ENCODE data around the gene KRTAP4-3.
"Not testable (repeated sequence)": the region's sequence is repeated elsewhere in the genome, so short reads cannot be mapped to it uniquely, and the experiment has no call there.

Gene KRTAP4-3

DNA sequence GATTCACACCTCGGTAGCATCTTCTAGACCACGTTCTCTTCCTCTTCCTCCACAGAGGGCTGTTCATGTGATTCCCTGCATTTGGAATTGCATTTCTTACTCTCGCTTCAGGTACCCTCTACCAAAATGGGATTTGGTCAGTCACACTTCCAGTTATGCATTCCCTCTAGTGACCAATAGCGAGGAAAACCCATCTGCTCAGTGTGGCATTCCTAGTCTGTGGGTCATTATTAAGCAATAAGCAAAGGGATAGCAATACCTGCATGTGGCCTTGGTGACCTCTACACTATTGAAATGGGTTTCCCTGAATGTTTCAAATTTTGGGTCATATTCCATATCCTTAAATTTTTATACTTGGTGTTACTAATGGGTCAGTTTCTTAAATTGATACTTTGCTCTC, 18.0 kb downstream of the KRTAP4-3 start:
- H3K79me2 ChIP-seq (ENCODE audit: insufficient read depth, low read depth), result no peaks in the 10 kb centered on the region
- no peak overlapping the region for H3K27ac ChIP-seq
- no peaks in the 10 kb centered on the region for H3K4me1 ChIP-seq (ENCODE audit: low read depth, poor library complexity, severe bottlenecking)
- H3K4me3 ChIP-seq (IDR thresholded peaks at IDR 0.05; ENCODE audit: insufficient read depth, low read depth, low read length), result no peak overlapping the region
- H3K36me3 ChIP-seq (ENCODE audit: insufficient read depth), result no peaks in the 10 kb centered on the region
- no peak overlapping the region for H3K9ac ChIP-seq
- no peaks in the 10 kb centered on the region for H4K20me1 ChIP-seq (ENCODE audit: insufficient read depth)
- no peak overlapping the region for H3K4me2 ChIP-seq
- H3K27me3 ChIP-seq (ENCODE audit: insufficient read depth, low read depth), result no peaks in the 10 kb centered on the region
- no peak overlapping the region for H2AFZ ChIP-seq (ENCODE audit: low read depth)
- TF ChIP-seq, protein P1, sequence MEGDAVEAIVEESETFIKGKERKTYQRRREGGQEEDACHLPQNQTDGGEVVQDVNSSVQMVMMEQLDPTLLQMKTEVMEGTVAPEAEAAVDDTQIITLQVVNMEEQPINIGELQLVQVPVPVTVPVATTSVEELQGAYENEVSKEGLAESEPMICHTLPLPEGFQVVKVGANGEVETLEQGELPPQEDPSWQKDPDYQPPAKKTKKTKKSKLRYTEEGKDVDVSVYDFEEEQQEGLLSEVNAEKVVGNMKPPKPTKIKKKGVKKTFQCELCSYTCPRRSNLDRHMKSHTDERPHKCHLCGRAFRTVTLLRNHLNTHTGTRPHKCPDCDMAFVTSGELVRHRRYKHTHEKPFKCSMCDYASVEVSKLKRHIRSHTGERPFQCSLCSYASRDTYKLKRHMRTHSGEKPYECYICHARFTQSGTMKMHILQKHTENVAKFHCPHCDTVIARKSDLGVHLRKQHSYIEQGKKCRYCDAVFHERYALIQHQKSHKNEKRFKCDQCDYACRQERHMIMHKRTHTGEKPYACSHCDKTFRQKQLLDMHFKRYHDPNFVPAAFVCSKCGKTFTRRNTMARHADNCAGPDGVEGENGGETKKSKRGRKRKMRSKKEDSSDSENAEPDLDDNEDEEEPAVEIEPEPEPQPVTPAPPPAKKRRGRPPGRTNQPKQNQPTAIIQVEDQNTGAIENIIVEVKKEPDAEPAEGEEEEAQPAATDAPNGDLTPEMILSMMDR (conservative IDR thresholded peaks at IDR 0.05; ENCODE audit: low read depth, low read length), result no peak

DNA sequence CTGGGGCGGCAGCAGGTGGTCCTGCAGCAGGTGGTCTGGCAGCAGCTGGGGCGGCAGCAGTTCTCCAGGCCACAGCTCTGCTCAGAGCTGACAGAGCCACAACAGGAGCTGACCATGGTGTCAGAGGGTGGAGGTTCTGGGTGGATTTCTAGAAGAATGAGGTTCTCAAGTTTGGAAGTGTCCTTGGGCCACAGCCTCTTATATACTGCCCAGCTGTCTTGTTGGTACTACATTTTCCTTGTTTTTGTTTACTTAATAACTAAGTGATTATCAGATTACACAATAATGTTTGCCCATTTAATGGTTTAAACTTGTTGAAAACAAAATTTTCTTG, 18.4 kb downstream of the KRTAP4-3 start, which contains the start of gene KRTAP4-5:
KRTAP4-5 (minus strand) TSS at position 174 of the 334 bp plus-strand sequence; CDS start at position 116, 58 bp downstream.
- no peaks in the 10 kb centered on the region for H3K79me2 ChIP-seq (ENCODE audit: insufficient read depth, low read depth)
- H3K4me1 ChIP-seq (ENCODE audit: low read depth, poor library complexity, severe bottlenecking), result no peaks in the 10 kb centered on the region
- H4K20me1 ChIP-seq (ENCODE audit: insufficient read depth), result no peaks in the 10 kb centered on the region
- no peak within 1 kb of the TSS for H2AFZ ChIP-seq (ENCODE audit: low read depth)
- H3K4me2 ChIP-seq, result no peak within 1 kb of the TSS
- H3K27ac ChIP-seq, result no peak within 1 kb of the TSS
- H3K9ac ChIP-seq, result no peak within 1 kb of the TSS
- H3K36me3 ChIP-seq (ENCODE audit: insufficient read depth), result no peaks in the 10 kb centered on the region
- TF ChIP-seq, protein P1 (conservative IDR thresholded peaks at IDR 0.05; ENCODE audit: low read depth, low read length), result no peak
- H3K27me3 ChIP-seq (ENCODE audit: insufficient read depth, low read depth), result no peaks in the 10 kb centered on the region
- no peak within 1 kb of the TSS for H3K4me3 ChIP-seq (IDR thresholded peaks at IDR 0.05; ENCODE audit: insufficient read depth, low read depth, low read length)

DNA sequence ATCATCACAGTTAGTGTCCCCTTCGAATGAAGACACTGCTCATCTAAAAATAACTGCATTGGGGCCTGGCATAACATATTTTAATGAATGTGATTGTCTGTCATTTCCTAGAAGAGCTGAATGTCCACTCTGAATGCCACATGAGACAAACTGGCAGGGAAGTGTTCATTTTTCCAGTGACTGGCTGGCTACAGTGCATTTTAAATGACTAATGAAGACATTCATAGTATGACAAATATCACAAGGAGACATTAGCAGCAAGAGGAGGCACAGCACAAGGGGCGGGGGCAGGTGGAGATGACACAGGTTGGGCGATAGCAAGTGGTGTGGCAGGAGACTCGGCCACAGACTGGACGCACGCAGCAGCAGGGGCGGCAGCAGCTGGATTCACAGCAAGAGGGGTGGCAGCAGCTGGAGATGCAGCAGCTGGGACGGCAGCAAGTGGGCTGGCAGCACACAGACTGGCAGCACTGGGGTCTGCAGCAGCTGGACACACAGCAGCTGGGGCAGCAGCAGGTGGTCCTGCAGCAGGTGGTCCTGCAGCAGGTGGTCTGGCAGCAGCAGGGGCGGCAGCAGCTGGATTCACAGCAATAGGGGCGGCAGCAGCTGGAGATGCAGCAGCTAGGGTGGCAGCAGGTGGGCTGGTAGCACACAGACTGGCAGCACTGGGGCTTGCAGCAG, 18.9 kb downstream of the KRTAP4-3 start:
- H3K4me2 ChIP-seq; H3K36me3 ChIP-seq (ENCODE audit: insufficient read depth); H3K9ac ChIP-seq; H3K79me2 ChIP-seq (ENCODE audit: insufficient read depth, low read depth); H2AFZ ChIP-seq (ENCODE audit: low read depth); H3K4me1 ChIP-seq (ENCODE audit: low read depth, poor library complexity, severe bottlenecking); H3K27me3 ChIP-seq (ENCODE audit: insufficient read depth, low read depth); H3K27ac ChIP-seq; H3K4me3 ChIP-seq (IDR thresholded peaks at IDR 0.05; ENCODE audit: insufficient read depth, low read depth, low read length); H4K20me1 ChIP-seq (ENCODE audit: insufficient read depth): not testable (repeated sequence)

DNA sequence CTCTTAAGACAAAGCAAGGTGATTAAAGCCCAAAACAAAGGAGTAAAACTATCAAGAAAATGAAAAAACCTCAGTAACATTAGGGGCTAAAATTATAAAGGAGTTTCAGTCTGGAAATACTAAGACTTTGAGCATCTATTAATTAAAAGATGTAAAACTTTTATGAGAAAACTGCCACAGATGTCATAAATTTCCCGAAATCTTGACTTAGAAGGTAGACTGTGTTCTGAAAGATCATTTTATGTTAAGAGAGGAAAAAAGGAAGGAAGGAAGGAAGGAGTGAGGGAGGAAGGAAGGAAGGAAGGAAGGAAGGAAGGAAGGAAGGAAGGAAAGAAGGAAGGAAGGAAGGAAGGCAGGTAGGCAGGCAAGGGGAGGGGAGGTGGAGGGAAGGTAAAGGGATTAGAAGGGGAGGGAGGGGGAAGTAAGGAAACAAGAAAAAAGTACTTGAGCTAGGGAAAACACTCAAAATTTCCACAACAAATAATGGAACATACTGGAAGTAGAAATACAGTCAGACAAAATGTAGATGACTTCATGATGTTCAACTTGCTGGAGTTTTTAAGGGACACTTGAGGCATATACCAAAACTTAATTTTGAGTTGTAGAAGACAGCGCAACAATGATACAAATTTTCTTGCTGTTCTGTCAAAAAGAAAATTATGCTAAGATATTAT, 20.4 kb downstream of the KRTAP4-3 start:
- no peaks in the 10 kb centered on the region for H3K36me3 ChIP-seq (ENCODE audit: insufficient read depth)
- H4K20me1 ChIP-seq (ENCODE audit: insufficient read depth), result no peaks in the 10 kb centered on the region
- H3K79me2 ChIP-seq (ENCODE audit: insufficient read depth, low read depth), result no peaks in the 10 kb centered on the region
- H3K27ac ChIP-seq, result no peak overlapping the region
- H3K4me1 ChIP-seq (ENCODE audit: low read depth, poor library complexity, severe bottlenecking), result no peaks in the 10 kb centered on the region
- no peak overlapping the region for H3K4me2 ChIP-seq
- H2AFZ ChIP-seq (ENCODE audit: low read depth), result no peak overlapping the region
- no peak overlapping the region for H3K4me3 ChIP-seq (IDR thresholded peaks at IDR 0.05; ENCODE audit: insufficient read depth, low read depth, low read length)
- no peak overlapping the region for H3K9ac ChIP-seq
- H3K27me3 ChIP-seq (ENCODE audit: insufficient read depth, low read depth), result no peaks in the 10 kb centered on the region
- TF ChIP-seq, protein P1 (conservative IDR thresholded peaks at IDR 0.05; ENCODE audit: low read depth, low read length), result no peak

DNA sequence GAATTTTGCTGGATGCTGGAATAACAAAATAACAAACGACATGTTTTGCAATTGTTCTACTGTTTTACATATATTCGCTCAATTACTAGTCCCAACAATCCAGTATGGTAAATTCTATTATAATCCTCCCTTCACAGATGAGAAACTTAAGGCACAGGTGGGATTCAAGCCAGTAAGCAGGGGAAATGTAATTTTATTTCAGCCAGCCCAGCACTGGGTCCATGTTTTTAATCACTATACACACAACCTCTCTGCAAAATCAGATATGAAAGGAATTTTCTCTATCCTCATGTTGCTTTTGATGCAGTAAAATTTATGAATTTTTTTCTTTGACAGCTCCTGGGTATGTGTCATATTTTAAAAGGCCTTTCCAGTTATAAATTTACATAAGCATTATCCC, 22.8 kb downstream of the KRTAP4-3 start:
- TF ChIP-seq, protein P1 (conservative IDR thresholded peaks at IDR 0.05; ENCODE audit: low read depth, low read length), result no peak
- H3K4me2 ChIP-seq, result no peak overlapping the region
- no peak overlapping the region for H3K4me3 ChIP-seq (IDR thresholded peaks at IDR 0.05; ENCODE audit: insufficient read depth, low read depth, low read length)
- H3K79me2 ChIP-seq (ENCODE audit: insufficient read depth, low read depth), result no peaks in the 10 kb centered on the region
- no peaks in the 10 kb centered on the region for H3K27me3 ChIP-seq (ENCODE audit: insufficient read depth, low read depth)
- no peaks in the 10 kb centered on the region for H4K20me1 ChIP-seq (ENCODE audit: insufficient read depth)
- H3K36me3 ChIP-seq (ENCODE audit: insufficient read depth), result no peaks in the 10 kb centered on the region
- no peaks in the 10 kb centered on the region for H3K4me1 ChIP-seq (ENCODE audit: low read depth, poor library complexity, severe bottlenecking)
- no peak overlapping the region for H3K9ac ChIP-seq
- no peak overlapping the region for H3K27ac ChIP-seq
- H2AFZ ChIP-seq (ENCODE audit: low read depth), result no peak overlapping the region
